ENCODE results near the gene NDUFA5. TPM values are rescaled to one million over a fixed set of nuclear protein-coding genes. Genes with fewer than 3 reads are reported as not detected.
"Not testable (repeated sequence)": the region's sequence is repeated elsewhere in the genome, so short reads cannot be mapped to it uniquely, and the experiment has no call there.

The NDUFA5 gene
- total RNA-seq, 2 experiments from 2014 or later, result 52.7 to 54.0 TPM

GRCh38 chr7:123573896-123574467, 16.4 kb upstream of the NDUFA5 start:
- Mint-ChIP-seq H3K27me3 (peaks cover 11% of the 10 kb centered on the region), H3K36me3 (ENCODE audit: low read depth) (no peaks in the 10 kb centered on the region), H3K4me3 (no peak overlapping the region), H3K9me3 (no peaks in the 10 kb centered on the region), H3K4me1 (no peaks in the 10 kb centered on the region), H3K27ac (no peak overlapping the region)
- POLR2A ChIA-PET, result no interaction called here
- CTCF ChIA-PET, result no interaction called here
- no peak for DNase-seq

- ChIA-PET CTCF (no interaction called here), POLR2A (no interaction called here)
- no peak for DNase-seq
- no peak overlapping the region for H3K27ac Mint-ChIP-seq
- no peak overlapping the region for H3K4me3 Mint-ChIP-seq
- H3K9me3 Mint-ChIP-seq, result no peaks in the 10 kb centered on the region
- no peaks in the 10 kb centered on the region for H3K4me1 Mint-ChIP-seq
- H3K27me3 Mint-ChIP-seq, result peaks cover 8% of the 10 kb centered on the region
- no peaks in the 10 kb centered on the region for H3K36me3 Mint-ChIP-seq (ENCODE audit: low read depth)
Measured at GRCh38 chr7:123573341-123573740, 15.7 kb upstream of the NDUFA5 start.

- no peak overlapping the region for H3K4me3 Mint-ChIP-seq
- POLR2A ChIA-PET, result no interaction called here
- no peaks in the 10 kb centered on the region for H3K9me3 Mint-ChIP-seq
- no peaks in the 10 kb centered on the region for H3K36me3 Mint-ChIP-seq (ENCODE audit: low read depth)
- peaks cover 6% of the 10 kb centered on the region for H3K27me3 Mint-ChIP-seq
- H3K4me1 Mint-ChIP-seq, result no peaks in the 10 kb centered on the region
- DNase-seq, result no peak
- CTCF ChIA-PET, result no interaction called here
- no peak overlapping the region for H3K27ac Mint-ChIP-seq
Measured at GRCh38 chr7:123571684-123572083, 14.1 kb upstream of the NDUFA5 start.

GRCh38 chr7:123571187-123571586, 13.6 kb upstream of the NDUFA5 start:
- Mint-ChIP-seq H3K27ac (no peak overlapping the region), H3K36me3 (ENCODE audit: low read depth) (no peaks in the 10 kb centered on the region), H3K27me3 (peaks cover 6% of the 10 kb centered on the region), H3K9me3 (no peaks in the 10 kb centered on the region), H3K4me3 (no peak overlapping the region), H3K4me1 (no peaks in the 10 kb centered on the region)
- POLR2A ChIA-PET, result no interaction called here
- CTCF ChIA-PET, result no interaction called here
- no peak for DNase-seq

GRCh38 chr7:123570390-123571182, 13.0 kb upstream of the NDUFA5 start:
- peaks cover 4% of the 10 kb centered on the region for H3K27me3 Mint-ChIP-seq
- no peaks in the 10 kb centered on the region for H3K9me3 Mint-ChIP-seq
- no peaks in the 10 kb centered on the region for H3K4me1 Mint-ChIP-seq
- no peak overlapping the region for H3K27ac Mint-ChIP-seq
- ChIA-PET CTCF (no interaction called here), POLR2A (no interaction called here)
- H3K4me3 Mint-ChIP-seq, result no peak overlapping the region
- no peak for DNase-seq
- no peaks in the 10 kb centered on the region for H3K36me3 Mint-ChIP-seq (ENCODE audit: low read depth)

GRCh38 chr7:123569352-123570010, 11.9 kb upstream of the NDUFA5 start:
- Mint-ChIP-seq H3K27me3 (peaks cover 3% of the 10 kb centered on the region), H3K27ac (no peak overlapping the region), H3K9me3 (no peaks in the 10 kb centered on the region), H3K36me3 (ENCODE audit: low read depth) (no peaks in the 10 kb centered on the region), H3K4me3 (no peak overlapping the region), H3K4me1 (no peaks in the 10 kb centered on the region)
- DNase-seq, result no peak
- CTCF ChIA-PET, result no interaction called here
- POLR2A ChIA-PET, result no interaction called here

GRCh38 chr7:123562121-123562520, 4.5 kb upstream of the NDUFA5 start:
- Mint-ChIP-seq H3K9me3 (no peaks in the 10 kb centered on the region), H3K4me3 (no peak overlapping the region), H3K27me3 (peaks cover 4% of the 10 kb centered on the region), H3K27ac (no peak overlapping the region), H3K4me1 (no peaks in the 10 kb centered on the region), H3K36me3 (ENCODE audit: low read depth) (no peaks in the 10 kb centered on the region)
- ChIA-PET CTCF (no interaction called here), POLR2A (no interaction called here)
- no peak for DNase-seq

- ChIA-PET POLR2A (interaction anchor here (0.6 to 2.0 kb wide), 6 partner anchors 11 to 191 kb away, joined by 3 to 10 read pairs (median 5); partner anchors contain the start of gene WASL), CTCF (interaction anchor here (1.1 to 1.9 kb wide), 7 partner anchors 19 to 191 kb away, joined by 3 to 17 read pairs (median 3); partner anchors contain the start of genes IQUB and WASL)
- Mint-ChIP-seq H3K36me3 (ENCODE audit: low read depth) (peaks cover 3% of the 10 kb centered on the region), H3K9me3 (no peaks in the 10 kb centered on the region), H3K27ac (no peak overlapping the region), H3K27me3 (peaks cover 2% of the 10 kb centered on the region), H3K4me3 (no peak overlapping the region), H3K4me1 (no peaks in the 10 kb centered on the region)
- DNase-seq, result no peak
Measured at GRCh38 chr7:123558289-123558874, 764 bp upstream of the NDUFA5 start.

- Mint-ChIP-seq H3K4me1 (peaks cover 2% of the 10 kb centered on the region), H3K36me3 (ENCODE audit: low read depth) (peaks cover 15% of the 10 kb centered on the region), H3K27ac (no peak overlapping the region), H3K27me3 (peaks cover 2% of the 10 kb centered on the region), H3K9me3 (peaks cover 4% of the 10 kb centered on the region), H3K4me3 (no peak overlapping the region)
- CTCF ChIA-PET, result interaction anchor here (1.1 to 1.9 kb wide), 5 partner anchors 10 to 68 kb away, joined by 3 to 17 read pairs (median 6); partner anchors contain the start of gene IQUB
- no peak for DNase-seq
- POLR2A ChIA-PET, result interaction anchor here (0.6 to 2.0 kb wide), 6 partner anchors 15 to 1372 kb away, joined by 3 to 10 read pairs (median 4); partner anchors contain the start of genes POT1 and WASL
Measured at GRCh38 chr7:123557016-123557397, 611 bp downstream of the NDUFA5 start.

GRCh38 chr7:123555484-123555883, 2.1 kb downstream of the NDUFA5 start:
- ChIA-PET CTCF (no interaction called here), POLR2A (no interaction called here)
- Mint-ChIP-seq H3K4me1 (peaks cover 2% of the 10 kb centered on the region), H3K36me3 (ENCODE audit: low read depth) (peaks cover 18% of the 10 kb centered on the region), H3K27me3 (peaks cover 2% of the 10 kb centered on the region), H3K9me3 (peaks cover 4% of the 10 kb centered on the region), H3K4me3 (no peak overlapping the region), H3K27ac (no peak overlapping the region)
- DNase-seq, result no peak

- Mint-ChIP-seq H3K36me3 (ENCODE audit: low read depth) (peaks cover 31% of the 10 kb centered on the region), H3K4me1 (peaks cover 6% of the 10 kb centered on the region), H3K9me3 (peaks cover 4% of the 10 kb centered on the region), H3K27me3 (no peaks in the 10 kb centered on the region), H3K4me3 (no peak overlapping the region), H3K27ac (no peak overlapping the region)
- ChIA-PET POLR2A (interaction anchor here (0.6 kb wide), 1 partner anchor 121 kb away, joined by 3 read pairs; no protein-coding TSS in a partner anchor), CTCF (interaction anchor here (1.3 kb wide), 1 partner anchor 59 kb away, joined by 4 read pairs; no protein-coding TSS in a partner anchor)
- DNase-seq, result no peak
Measured at GRCh38 chr7:123553159-123553558, 4.5 kb downstream of the NDUFA5 start.

GRCh38 chr7:123552641-123553040, 5.0 kb downstream of the NDUFA5 start:
- CTCF ChIA-PET, result interaction anchor here (1.3 kb wide), 1 partner anchor 58 kb away, joined by 4 read pairs; no protein-coding TSS in a partner anchor
- H3K27me3 Mint-ChIP-seq, result no peaks in the 10 kb centered on the region
- peaks cover 7% of the 10 kb centered on the region for H3K4me1 Mint-ChIP-seq
- POLR2A ChIA-PET, result interaction anchor here (0.6 kb wide), 1 partner anchor 122 kb away, joined by 3 read pairs; no protein-coding TSS in a partner anchor
- peaks cover 4% of the 10 kb centered on the region for H3K9me3 Mint-ChIP-seq
- H3K27ac Mint-ChIP-seq, result no peak overlapping the region
- DNase-seq, result no peak
- no peak overlapping the region for H3K4me3 Mint-ChIP-seq
- peaks cover 32% of the 10 kb centered on the region for H3K36me3 Mint-ChIP-seq (ENCODE audit: low read depth)

- CTCF ChIA-PET, H3K4me3 Mint-ChIP-seq, H3K27ac Mint-ChIP-seq, DNase-seq, H3K27me3 Mint-ChIP-seq, H3K9me3 Mint-ChIP-seq, POLR2A ChIA-PET: not testable (repeated sequence)
- Mint-ChIP-seq H3K4me1 (peaks cover 11% of the 10 kb centered on the region), H3K36me3 (ENCODE audit: low read depth) (peaks cover 35% of the 10 kb centered on the region)
Measured at GRCh38 chr7:123552134-123552533, 5.5 kb downstream of the NDUFA5 start.
